GM18867 (cell line): Measurements from ENCODE around the gene MTERF2.
"Not testable (repeated sequence)": the region's sequence is repeated elsewhere in the genome, so short reads cannot be mapped to it uniquely, and the experiment has no call there.

Experiments
- ATAC-seq: cut with Tn5 transposase; IDR thresholded peaks from one replicate; pipeline ENCODE4 v1.9.1; 2021; ENCODE audit warnings: mild to moderate bottlenecking, moderate library complexity; ENCODE audit not compliant: unreplicated experiment

MTERF2 gene, protein sequence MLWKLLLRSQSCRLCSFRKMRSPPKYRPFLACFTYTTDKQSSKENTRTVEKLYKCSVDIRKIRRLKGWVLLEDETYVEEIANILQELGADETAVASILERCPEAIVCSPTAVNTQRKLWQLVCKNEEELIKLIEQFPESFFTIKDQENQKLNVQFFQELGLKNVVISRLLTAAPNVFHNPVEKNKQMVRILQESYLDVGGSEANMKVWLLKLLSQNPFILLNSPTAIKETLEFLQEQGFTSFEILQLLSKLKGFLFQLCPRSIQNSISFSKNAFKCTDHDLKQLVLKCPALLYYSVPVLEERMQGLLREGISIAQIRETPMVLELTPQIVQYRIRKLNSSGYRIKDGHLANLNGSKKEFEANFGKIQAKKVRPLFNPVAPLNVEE

DNA sequence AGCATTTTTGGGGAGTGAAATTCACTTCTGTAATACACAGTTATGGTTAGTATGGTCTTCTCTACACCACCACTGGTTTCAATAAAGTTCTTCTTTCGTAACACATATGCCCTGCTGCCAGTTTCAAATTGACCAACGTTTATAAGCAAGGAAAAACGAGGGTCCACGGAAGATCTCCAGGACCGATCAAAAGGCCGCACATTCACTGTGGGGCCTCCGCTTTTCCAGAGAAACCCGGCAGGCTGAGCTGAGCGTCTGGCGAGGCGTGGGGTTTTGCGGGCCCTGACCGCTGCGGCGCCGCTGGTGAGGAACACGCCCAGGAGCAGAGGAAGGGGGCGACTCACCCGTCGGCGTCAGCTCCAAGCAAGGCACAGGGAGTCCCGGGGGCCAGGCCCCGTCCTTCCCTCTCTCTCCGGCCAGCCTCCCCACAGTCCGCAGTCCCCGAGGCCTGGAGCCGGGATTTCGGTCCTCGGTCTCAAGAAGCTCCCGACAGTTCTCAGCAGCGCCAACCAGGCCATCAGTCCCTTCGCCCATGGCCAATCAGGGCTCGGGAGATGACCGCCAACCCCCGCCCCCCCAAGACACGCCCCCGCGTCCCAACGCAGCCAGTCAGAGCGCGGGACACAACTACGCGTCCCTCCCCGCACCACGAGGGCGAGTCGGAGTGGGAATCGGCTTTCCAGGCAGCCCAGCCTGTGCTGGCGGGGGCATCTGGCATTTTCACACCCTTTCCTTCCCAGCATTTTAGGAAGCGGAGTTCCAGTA lies at the start of gene MTERF2:
MTERF2 (minus strand) TSS at position 522 of the 765 bp plus-strand sequence. CDS start 8,432 bp downstream, outside the sequence.
- ATAC-seq = peak; percentile 94

DNA sequence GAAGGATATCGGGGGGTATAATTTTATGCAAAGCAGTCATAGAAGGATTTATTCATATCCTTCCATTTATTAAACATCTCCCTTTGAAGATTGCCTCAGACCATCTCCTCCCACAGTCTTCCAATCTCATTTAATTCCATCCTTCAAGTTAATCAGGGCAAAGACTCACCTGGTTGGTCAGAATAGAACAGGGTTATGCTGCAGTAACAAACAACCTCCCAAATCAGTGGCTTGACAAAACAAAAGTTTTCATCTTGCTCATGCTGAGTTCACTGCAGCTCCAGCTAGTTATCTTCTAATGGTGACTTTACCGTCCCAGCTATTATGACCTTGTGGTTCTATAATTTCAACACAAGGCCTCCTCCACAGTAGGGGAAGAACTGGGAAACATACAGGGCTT lies 48.8 kb upstream of the MTERF2 start:
- no peak for ATAC-seq

GRCh38 chr12:107033758-107034739 lies 47.1 kb upstream of the MTERF2 start:
- no peak for ATAC-seq

GRCh38 chr12:107032266-107032665 lies 45.3 kb upstream of the MTERF2 start:
- no peak for ATAC-seq

GRCh38 chr12:107031061-107031460 lies 44.1 kb upstream of the MTERF2 start:
- no peak for ATAC-seq

DNA sequence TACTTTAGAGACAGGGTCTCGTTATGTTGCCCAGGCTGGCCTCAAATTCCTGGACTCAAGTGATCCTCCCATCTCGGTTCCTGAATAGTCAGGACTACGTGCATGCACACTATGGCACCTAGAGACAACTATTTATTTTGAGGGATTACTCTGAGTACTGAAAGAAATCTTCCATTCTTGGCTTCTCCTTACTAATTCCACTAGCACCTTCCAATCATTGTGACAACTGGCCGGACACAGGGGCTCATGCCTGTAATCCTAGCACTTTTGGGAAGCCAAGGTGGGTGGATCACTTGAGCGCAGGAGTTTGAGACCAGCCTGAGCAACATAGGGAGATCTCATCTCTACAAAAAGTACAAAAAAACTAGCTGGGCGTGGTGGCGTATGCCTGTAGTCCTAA lies 42.1 kb upstream of the MTERF2 start:
- ATAC-seq = no peak

DNA sequence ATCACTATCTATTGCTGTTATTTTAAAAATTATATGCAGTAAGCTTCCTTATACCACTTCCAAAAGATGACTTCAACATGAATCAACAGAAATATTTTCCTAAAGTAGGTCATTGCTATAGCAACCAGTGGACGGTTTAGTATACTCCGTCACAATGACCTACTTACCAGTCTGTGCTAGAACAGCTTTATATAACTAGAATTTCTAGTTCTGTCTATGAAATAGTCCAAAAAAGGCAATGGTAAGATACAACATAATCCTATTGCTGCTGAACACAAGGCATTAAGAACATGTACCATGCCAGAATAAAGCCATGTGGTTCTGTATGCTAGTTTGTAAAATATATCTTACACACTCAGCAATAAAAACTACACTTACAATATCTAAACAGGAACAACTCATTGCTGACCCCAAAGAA lies 40.7 kb upstream of the MTERF2 start:
- no peak for ATAC-seq

DNA sequence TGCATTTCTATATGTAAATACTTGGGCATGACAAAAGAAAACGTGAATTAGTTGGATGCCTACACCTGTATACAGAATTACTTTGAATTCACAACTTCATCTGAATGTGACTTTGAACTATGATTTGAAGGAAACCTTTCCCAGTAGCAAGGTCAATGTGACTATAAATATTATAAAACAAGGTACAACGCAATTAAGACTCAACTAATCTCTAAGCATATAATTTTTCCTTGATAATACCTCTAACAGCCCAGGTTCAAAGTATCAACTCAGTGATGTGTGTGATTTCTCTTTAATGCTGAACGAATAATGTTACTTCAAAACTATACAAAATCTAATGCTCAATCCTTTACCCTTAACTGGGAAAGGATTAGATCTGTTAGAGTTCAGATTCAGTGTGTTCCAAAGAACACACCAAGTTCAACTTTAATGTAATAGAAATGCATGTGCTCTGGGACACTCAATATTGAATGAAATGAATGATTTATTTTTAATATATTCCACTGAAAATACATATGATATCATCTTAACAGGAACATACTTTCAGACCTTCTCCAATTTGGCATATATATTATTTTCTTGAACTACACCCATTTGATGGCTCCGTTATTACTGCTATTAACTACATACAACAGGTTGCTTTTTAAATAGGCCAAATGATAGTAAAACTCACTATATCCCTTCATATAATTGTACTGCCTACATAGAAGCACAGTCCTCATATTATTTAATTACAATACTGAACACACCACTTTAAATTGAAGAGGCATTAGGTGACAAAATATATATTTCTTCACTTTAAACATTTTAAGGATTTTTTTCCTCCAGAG lies 40.1 kb upstream of the MTERF2 start:
- ATAC-seq = no peak

DNA sequence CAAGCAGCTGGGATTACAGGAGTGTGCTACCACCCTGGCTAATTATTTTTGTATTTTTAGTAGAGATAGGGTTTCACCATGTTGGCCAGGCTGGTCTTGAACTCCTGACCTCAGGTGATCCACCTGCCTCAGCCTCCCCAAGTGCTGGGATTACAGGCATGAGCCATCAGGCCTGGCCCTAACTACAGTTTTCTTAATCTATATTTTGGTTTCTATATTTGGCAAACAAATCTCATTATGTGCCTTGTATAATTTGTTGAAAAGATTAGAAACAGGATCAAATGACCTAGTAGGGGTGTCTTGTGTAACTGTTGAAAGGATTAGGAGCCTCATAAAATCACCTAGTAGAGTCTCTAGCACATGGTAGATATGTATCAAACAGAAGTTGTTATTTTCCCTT lies 39.4 kb upstream of the MTERF2 start:
- not testable (repeated sequence) for ATAC-seq

- no peak for ATAC-seq
Measured at GRCh38 chr12:107025671-107026070, 38.7 kb upstream of the MTERF2 start.

DNA sequence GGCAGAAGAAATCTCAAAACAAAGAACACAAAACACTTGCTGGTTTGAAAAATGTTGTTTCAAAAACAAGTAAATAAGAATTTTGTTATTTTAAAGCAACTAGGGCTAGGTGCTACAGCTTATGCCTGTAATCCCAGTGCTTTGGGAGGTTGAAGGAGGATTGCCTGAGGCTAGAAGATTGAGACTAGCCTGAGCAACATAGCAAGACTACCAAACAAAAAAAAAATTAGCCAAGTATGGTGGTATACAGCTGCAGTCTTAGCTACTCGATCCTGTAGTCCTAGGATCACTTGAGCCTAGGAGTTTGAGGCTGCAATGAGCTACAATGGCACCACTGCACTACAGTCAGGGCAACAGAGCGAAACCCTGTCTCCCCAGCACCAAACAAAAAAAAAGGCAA lies 32.6 kb upstream of the MTERF2 start:
- no peak for ATAC-seq

GRCh38 chr12:107017042-107017441 lies 30.1 kb upstream of the MTERF2 start:
- no peak for ATAC-seq

DNA sequence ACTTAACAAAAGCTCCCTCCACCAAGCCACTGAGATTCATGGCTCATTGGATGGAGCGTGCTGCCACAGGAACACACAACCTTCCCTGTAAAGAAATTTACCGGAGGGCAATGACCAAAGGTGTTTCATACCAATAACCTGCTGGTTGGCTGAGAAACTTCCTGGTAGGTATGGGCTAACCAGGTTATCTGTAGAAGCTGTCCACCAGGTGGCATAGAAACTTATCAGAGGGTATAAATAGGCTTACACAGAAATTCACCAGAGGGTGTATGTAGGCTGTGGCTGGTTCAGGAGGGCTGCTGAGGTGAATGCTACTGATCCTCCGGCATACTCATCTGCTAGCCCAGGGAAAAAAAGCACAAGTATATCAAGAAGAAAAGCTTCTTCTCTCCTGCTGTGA lies 27.1 kb upstream of the MTERF2 start:
- no peak for ATAC-seq

GRCh38 chr12:107012736-107013425 lies 25.9 kb upstream of the MTERF2 start:
- ATAC-seq = no peak

DNA sequence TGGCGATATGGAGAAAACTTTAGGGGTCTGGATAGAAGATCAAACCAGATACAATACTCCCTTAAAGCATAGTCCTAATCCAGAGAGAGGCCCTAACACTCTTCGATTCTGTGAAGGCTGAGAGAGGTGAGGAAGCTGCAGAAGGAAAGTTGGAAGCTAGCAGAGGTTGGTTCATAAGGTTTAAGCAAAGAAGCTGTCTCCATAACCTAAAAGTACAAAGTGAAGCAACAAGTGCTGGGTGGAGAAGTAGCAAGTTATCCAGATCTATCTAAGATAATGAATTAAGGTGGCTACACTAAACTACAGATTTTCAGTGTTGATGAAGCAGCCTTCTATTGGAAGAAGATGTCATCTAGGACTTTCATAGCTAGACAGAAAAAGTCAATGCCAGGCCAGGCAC lies 24.6 kb upstream of the MTERF2 start:
- no peak for ATAC-seq

DNA sequence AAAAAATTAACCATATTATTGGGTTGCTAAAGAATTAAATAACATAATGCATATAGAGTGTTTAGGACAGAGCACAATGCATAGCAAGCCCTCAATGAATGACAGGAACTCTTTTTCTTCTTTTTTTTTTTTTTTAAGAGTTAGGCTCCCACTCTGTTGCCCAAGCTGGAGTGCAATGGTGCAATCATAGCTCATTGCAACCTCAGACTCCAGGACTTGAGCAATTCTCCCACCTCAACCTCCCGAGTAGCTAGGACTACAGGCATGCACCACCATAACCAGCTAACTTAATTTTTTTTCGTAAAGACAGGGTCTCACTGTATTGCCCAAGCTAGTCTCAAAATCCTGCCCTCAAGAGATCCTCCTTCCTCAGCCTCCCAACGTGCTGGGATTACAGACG lies 20.5 kb upstream of the MTERF2 start:
- no peak for ATAC-seq

DNA sequence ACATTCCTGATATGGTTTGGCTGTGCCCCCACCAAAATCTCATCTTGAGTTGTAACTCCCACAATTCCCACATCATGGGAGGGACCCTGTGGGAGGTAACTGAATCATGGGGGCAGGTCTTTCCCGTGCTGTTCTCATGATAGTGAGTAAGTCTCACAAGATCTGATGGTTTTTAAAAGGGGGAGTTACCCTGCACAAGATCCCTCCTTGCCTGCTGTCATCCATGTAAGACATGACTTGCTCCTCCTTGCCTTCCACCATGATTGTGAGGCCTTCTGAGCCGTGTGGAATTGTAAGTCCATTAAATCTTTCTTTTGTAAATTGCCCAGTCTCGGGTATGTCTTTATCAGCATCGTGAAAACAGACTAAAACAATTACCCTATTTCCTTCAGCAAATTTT lies 15.7 kb upstream of the MTERF2 start:
- not testable (repeated sequence) for ATAC-seq

DNA sequence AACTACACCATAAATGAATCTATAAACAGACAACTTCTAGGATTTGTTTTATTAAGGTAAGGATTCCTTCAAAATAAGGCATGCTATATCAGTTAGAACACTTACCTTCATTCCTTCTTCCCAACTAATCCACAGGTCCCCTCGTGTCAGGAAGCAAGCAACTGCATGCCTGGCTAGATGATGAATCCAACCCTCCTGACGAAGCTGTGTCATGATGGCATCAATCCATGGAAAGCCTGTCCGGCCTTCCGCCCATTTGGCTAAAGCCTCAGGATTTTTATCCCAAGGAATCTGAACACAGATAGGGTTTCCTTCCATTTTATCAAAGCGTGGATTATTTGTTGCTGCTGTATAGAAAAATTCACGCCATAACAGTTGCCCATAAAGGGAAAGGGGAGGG lies 12.5 kb upstream of the MTERF2 start:
- no peak for ATAC-seq

- no peak for ATAC-seq
Measured at GRCh38 chr12:106997916-106998315, 11.0 kb upstream of the MTERF2 start.

DNA sequence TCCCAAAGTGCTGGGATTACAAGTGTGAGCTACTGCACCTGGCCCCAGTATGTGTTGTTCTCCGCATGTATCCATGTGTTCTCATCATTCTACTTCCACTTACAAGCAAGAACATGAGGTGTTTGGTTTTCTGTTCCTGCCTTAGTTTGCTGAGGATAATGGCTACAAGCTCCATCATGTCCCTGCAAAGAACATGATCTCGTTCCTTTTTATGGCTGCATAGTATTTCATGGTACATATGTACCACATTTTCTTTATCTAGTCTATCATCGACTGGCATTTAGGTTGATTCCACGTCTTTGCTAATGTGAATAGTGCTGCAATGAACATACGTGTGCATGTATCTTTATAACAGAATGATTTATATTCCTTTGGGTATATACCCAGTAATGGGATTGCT lies 9.2 kb upstream of the MTERF2 start:
- not testable (repeated sequence) for ATAC-seq
